ENCODE measurements around the gene MDFIC.
A peak's percentile ranks its signal among the peaks of the same experiment; 100 is the strongest.

The MDFIC gene

DNA sequence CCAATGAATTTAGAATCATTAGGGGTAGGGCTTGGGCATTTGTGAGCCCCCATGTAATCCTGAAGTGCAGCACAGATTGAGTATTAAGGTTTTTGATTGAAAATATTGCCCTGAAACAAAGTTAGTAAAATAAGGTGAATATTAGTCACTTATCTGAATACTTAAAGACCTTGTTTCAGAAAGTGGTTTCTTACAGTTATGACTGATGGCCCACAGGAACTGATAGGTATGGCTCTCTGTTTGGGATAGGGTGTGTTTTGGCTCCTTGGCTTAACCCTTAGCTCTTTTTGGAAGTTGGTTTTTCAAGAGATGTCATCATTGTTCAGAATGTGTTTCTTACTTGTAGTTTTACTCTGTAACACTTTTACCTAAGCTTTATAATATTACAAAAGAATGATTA is 34.8 kb downstream of the MDFIC start:
- no peak for DNase-seq

GRCh38 chr7:114957444-114957843 is 35.5 kb downstream of the MDFIC start:
- no peak for DNase-seq

- no peak for DNase-seq
Measured at GRCh38 chr7:114959931-114960330, 38.0 kb downstream of the MDFIC start.

DNA sequence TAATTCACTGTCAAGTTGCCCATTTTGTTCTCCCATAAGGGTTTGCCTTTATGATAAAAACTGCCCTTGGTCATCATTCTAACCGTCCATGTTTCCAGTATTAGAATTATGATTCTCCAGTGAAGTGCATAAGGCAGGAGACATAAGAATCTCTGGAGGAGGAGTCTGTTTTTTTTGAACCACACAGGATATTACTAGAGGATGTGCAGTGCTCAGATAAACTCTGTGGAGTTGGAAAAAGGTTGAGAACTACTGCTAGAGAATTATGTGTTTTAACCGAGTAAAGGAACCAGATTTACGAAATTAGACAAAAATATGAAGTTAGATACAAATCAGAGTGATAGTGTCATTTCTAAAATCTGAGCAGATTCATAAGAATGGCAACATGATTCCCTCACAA is 40.5 kb downstream of the MDFIC start:
- DNase-seq = no peak

DNA sequence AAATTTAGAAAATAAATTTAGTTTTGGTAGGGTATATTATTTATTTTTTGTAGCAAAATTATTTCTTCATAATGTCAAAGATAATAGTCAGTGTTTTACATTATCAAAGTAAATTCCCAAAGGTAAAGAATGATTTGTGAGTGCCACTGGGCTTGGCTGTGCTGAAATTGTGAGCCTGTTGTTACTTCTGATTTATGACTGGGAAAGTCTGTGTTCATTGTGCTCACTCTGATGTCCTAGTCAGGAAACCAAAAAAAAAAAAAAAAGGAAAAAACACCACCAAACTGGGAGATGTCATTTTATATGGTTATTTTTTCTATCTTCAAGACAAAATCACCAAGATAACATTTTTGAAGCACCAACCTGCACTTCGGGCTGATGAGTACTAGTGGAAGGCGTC is 44.3 kb downstream of the MDFIC start:
- DNase-seq = no peak

DNA sequence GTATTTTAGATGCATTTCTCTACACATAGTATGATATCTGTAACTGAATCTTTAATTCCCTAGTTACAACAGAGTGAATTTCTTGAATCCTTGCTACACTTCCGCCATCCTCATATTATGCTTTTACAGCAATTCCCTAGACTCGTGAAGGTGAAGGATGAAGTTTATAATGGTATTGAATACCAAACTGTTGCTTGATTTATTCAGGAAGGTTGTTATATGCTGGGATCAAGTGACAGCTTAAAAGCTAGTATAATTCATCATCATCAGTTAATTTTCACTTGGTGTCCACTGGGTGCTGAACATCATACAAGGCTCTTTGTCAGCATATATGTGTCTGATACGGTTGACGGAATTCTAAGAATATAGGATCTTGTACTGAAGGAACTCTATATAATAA is 47.2 kb downstream of the MDFIC start:
- DNase-seq = no peak

DNA sequence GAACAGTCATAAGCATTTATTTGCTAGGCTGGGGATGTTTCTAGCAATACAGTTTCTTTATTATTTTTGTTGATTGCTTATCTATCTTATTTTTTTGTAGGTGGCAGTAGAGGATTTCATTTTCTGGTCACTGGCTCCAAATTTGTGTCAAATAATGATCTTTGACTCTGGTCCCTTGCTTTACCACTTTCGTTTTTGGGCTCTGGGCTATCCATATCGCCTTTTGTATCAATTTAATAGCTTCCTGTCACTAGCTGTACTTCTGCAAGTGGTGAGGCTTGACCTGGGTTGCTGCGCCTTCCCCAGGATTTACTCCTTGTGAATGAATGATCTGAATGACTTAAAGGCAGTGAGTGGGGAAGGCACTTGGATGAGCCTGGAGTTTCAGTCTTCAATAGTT is 48.4 kb downstream of the MDFIC start:
- no peak for DNase-seq

DNA sequence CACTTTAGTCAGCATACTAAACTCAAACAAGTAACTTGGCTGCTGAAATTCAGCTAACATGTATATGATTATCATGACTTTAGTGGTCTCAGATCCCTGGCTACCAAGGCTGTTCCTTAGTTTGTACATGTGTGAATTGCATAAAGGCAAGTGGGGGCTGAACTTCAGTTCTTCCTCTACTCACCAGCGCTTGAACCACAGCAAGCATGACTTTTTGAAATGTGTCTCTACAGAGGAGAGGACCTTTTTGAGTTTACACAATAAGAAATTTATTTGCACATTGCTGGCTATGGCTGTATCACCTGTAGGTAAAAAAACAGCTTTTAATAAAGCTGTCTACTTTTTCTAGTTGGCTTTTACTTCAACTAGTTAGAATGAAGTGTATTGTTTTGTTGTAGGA is 48.8 kb downstream of the MDFIC start:
- DNase-seq = no peak

DNA sequence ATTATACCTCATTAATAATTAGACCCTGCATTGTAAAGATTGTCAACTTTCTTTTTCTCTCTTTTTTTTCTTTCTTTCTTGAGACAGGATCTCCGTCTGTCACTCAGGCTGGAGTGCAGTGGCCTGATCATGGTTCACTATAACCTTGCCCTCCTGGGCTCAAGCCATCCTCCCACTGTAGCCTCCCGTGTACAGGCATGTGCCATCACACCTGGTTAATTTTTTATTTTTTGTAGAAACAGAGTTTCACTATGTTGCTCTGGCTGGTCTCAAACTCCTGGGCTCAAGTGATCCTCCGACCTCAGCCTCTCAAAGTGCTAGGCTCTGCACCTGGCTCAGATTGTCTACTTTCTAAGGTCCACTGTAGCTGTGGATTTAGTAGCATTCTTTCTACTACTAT is 50.7 kb downstream of the MDFIC start:
- DNase-seq = no peak

- peak; percentile 64 for DNase-seq
Measured at GRCh38 chr7:114973147-114973546, 51.3 kb downstream of the MDFIC start.

- DNase-seq = no peak
Measured at GRCh38 chr7:114975401-114975800, 53.5 kb downstream of the MDFIC start.

DNA sequence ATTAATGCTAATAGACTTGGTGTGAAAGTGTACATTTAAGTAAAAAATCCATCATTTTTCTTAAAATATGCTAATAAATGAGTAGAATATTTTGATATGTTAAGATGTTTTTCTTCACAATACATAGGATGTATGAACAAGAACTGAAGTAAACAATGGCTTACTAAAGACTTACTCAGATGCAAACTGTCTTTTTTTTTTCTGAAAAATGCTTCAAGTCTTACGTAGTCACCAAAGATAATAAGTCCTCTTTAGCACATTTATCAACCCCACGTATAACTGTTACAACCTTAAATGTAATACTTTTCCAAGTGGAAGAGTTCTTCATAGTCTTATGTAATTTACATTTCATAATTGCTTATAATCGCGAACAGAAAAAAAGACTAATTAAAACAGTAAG is 54.8 kb downstream of the MDFIC start:
- DNase-seq = no peak

- no peak for DNase-seq
Measured at GRCh38 chr7:114977277-114977676, 55.4 kb downstream of the MDFIC start.

DNA sequence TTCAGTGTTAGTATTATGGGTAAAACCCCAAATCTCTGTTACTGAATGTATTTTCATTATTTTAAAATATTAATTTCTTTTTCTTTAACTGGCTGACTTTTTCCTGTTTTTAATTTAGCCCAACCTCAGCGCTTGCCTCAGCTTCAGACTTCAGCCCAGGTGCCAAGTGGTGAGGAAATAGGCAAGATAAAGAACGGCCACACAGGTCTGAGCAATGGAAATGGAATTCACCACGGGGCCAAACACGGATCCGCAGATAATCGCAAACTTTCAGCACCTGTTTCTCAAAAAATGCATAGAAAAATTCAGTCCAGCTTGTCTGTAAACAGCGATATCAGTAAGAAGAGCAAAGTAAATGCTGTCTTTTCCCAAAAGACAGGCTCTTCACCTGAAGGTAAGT is 57.5 kb downstream of the MDFIC start:
- peak; percentile 91 for DNase-seq

GRCh38 chr7:114979803-114980507 is 58.1 kb downstream of the MDFIC start:
- DNase-seq = no peak

GRCh38 chr7:114981323-114981722 is 59.4 kb downstream of the MDFIC start:
- no peak for DNase-seq

DNA sequence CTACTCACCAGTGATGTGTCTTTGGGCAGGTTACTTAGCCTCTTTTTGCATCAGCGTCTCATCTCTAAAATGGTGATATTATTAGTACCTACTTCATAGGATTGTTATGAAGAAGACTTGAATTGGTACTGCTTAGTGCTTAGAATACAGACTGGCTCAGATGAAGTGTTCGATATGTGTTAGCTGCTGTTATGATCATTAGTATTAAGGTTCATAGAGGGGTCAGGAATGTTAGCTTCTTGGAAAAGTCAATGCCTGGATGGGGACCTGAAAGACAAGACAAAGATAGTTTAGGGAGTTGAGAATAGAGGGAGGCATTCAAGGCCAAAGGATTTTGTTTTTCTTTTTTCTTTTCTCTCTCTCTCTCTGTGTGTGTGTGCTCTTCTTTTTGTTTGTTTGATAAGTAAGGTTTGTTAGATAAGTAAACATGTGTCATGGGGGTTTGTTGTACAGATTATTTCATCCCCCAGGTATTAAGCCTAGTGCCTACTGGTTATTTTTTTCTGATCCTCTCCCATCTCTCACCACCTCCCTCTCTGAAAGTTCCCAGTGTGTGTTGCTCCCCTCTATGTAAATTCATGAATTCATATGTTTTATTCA is 63.3 kb downstream of the MDFIC start:
- no peak for DNase-seq

GRCh38 chr7:114986190-114987180 is 64.6 kb downstream of the MDFIC start:
- peak; percentile 12 for DNase-seq

DNA sequence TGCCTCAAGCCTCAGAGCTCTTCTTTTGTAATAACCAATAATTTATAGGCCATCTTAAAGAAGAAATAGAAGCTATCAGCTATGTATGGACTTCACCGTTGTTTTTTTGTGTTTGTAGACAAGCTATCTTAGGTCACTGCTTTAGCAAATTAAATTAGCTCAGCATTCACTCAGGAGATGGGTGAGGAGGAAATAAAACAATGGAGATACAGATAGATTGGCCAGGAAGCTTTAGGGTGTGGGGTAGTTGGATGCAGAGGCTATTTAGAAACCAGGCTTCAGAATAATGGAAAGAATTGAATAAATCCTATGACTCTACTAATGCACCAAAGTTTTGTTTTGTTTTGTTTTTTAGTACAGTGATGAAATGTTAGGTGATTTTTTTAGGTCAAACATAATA is 66.1 kb downstream of the MDFIC start:
- no peak for DNase-seq

- DNase-seq = peak; percentile 89
Measured at GRCh38 chr7:114988755-114989375, 67.0 kb downstream of the MDFIC start.

GRCh38 chr7:114989531-114989930 is 67.6 kb downstream of the MDFIC start:
- no peak for DNase-seq

GRCh38 chr7:114997487-114998404 is 75.9 kb downstream of the MDFIC start:
- no peak for DNase-seq
